Activated CD4-positive, alpha-beta T cell treated with anti-CD3 and anti-CD28 coated beads for 1 hour (primary cell): ENCODE data around the gene FBLN1.

Experiments
- DNase-seq: peaks from one replicate; pipeline ENCODE4 v3.0.0-alpha.2; 2020

FBLN1 gene

GRCh38 chr22:45572444-45572843 is 69.8 kb downstream of the FBLN1 start:
- no peak for DNase-seq

- no peak for DNase-seq
Observed at GRCh38 chr22:45574069-45574703, 71.5 kb downstream of the FBLN1 start.

GRCh38 chr22:45575173-45575572 is 72.5 kb downstream of the FBLN1 start:
- no peak for DNase-seq

- DNase-seq: no peak
Observed at GRCh38 chr22:45575607-45576272, 73.1 kb downstream of the FBLN1 start.

GRCh38 chr22:45576273-45576625 is 73.6 kb downstream of the FBLN1 start:
- no peak for DNase-seq

GRCh38 chr22:45576730-45577464 is 74.2 kb downstream of the FBLN1 start:
- DNase-seq: no peak

- peak; percentile 59 for DNase-seq
Observed at GRCh38 chr22:45577746-45578523, 75.3 kb downstream of the FBLN1 start.

- no peak for DNase-seq
Observed at GRCh38 chr22:45578524-45579147, 76.0 kb downstream of the FBLN1 start.

- no peak for DNase-seq
Observed at GRCh38 chr22:45579306-45579705, 76.6 kb downstream of the FBLN1 start.

GRCh38 chr22:45579806-45580725 is 77.4 kb downstream of the FBLN1 start:
- DNase-seq: no peak

- DNase-seq: no peak
Observed at GRCh38 chr22:45580726-45581381, 78.2 kb downstream of the FBLN1 start.

- no peak for DNase-seq
Observed at GRCh38 chr22:45581549-45582080, 78.9 kb downstream of the FBLN1 start.

GRCh38 chr22:45582236-45582954 is 79.7 kb downstream of the FBLN1 start:
- DNase-seq: no peak

- DNase-seq: no peak
Observed at GRCh38 chr22:45582955-45583320, 80.3 kb downstream of the FBLN1 start.

GRCh38 chr22:45583504-45583903 is 80.8 kb downstream of the FBLN1 start:
- no peak for DNase-seq

GRCh38 chr22:45584121-45584570 is 81.5 kb downstream of the FBLN1 start:
- no peak for DNase-seq

GRCh38 chr22:45584621-45585436 is 82.1 kb downstream of the FBLN1 start:
- DNase-seq: no peak

GRCh38 chr22:45585437-45585755 is 82.7 kb downstream of the FBLN1 start:
- DNase-seq: no peak

GRCh38 chr22:45585946-45586540 is 83.4 kb downstream of the FBLN1 start:
- DNase-seq: no peak
